ENCODE data around the gene FRMD4A. TPM values are rescaled to one million over a fixed set of nuclear protein-coding genes. Genes with fewer than 3 reads are reported as not detected.
"Not testable (repeated sequence)": the region's sequence is repeated elsewhere in the genome, so short reads cannot be mapped to it uniquely, and the experiment has no call there.

Gene FRMD4A
- total and polyA plus RNA-seq, 2 experiments from 2014 or later: 5.4 to 10.3 TPM

- Histone ChIP-seq H3K27ac (no peak overlapping the region), H3K4me1 (ENCODE audit: insufficient read depth) (no peaks in the 10 kb centered on the region), H3K27me3 (no peaks in the 10 kb centered on the region), H2AFZ (no peak overlapping the region), H3K9me3 (ENCODE audit: low read depth) (no peaks in the 10 kb centered on the region), H3K9me2 (replicated peaks; ENCODE audit: insufficient read depth) (no peaks in the 10 kb centered on the region), H4K20me1 (ENCODE audit: insufficient read depth, poor library complexity, severe bottlenecking) (no peaks in the 10 kb centered on the region), H3K79me2 (no peaks in the 10 kb centered on the region), H3K4me3 (no peak overlapping the region), H3K36me3 (replicated peaks; ENCODE audit: insufficient read depth, low read depth) (no peaks in the 10 kb centered on the region), H3K4me2 (no peak overlapping the region)
- WGBS (ENCODE audit: low lambda C conversion rate, missing lambda C conversion rate): 92% methylated on average over 5 of the region's 5 CpGs
- TF ChIP-seq CTCF (IDR thresholded peaks at IDR 0.05; ENCODE audit: poor library complexity) (no peak), EZH2phosphoT487 (IDR thresholded peaks at IDR 0.05; ENCODE audit: low read depth, severe bottlenecking, unreplicated experiment) (no peak), EZH2 (IDR thresholded peaks at IDR 0.05; ENCODE audit: borderline replicate concordance) (no peak)
- DNase-seq (ENCODE audit: low spot score): no peak
Measured at GRCh38 chr10:14208231-14208630, 122.5 kb downstream of the FRMD4A start.

GRCh38 chr10:14205233-14205632 lies 125.5 kb downstream of the FRMD4A start:
- H2AFZ ChIP-seq: no peak overlapping the region
- H3K79me2 ChIP-seq: no peaks in the 10 kb centered on the region
- H3K4me2 ChIP-seq: no peak overlapping the region
- no peak for DNase-seq (ENCODE audit: low spot score)
- H3K9me3 ChIP-seq (ENCODE audit: low read depth): no peaks in the 10 kb centered on the region
- TF ChIP-seq EZH2phosphoT487 (IDR thresholded peaks at IDR 0.05; ENCODE audit: low read depth, severe bottlenecking, unreplicated experiment) (no peak), EZH2 (IDR thresholded peaks at IDR 0.05; ENCODE audit: borderline replicate concordance) (no peak), CTCF (IDR thresholded peaks at IDR 0.05; ENCODE audit: poor library complexity) (no peak)
- H4K20me1 ChIP-seq (ENCODE audit: insufficient read depth, poor library complexity, severe bottlenecking): no peaks in the 10 kb centered on the region
- 84% methylated on average over 4 of the region's 4 CpGs for WGBS (ENCODE audit: low lambda C conversion rate, missing lambda C conversion rate)
- no peak overlapping the region for H3K4me3 ChIP-seq
- H3K36me3 ChIP-seq (replicated peaks; ENCODE audit: insufficient read depth, low read depth): no peaks in the 10 kb centered on the region
- no peaks in the 10 kb centered on the region for H3K4me1 ChIP-seq (ENCODE audit: insufficient read depth)
- no peaks in the 10 kb centered on the region for H3K27me3 ChIP-seq
- H3K9me2 ChIP-seq (replicated peaks; ENCODE audit: insufficient read depth): no peaks in the 10 kb centered on the region
- H3K27ac ChIP-seq: no peak overlapping the region

GRCh38 chr10:14200698-14201544 lies 129.8 kb downstream of the FRMD4A start:
- DNase-seq (ENCODE audit: low spot score): no peak
- WGBS (ENCODE audit: low lambda C conversion rate, missing lambda C conversion rate): 54% methylated on average over 16 of the region's 16 CpGs
- no peak overlapping the region for H3K4me3 ChIP-seq
- no peak overlapping the region for H2AFZ ChIP-seq
- H3K79me2 ChIP-seq: no peaks in the 10 kb centered on the region
- no peaks in the 10 kb centered on the region for H3K9me2 ChIP-seq (replicated peaks; ENCODE audit: insufficient read depth)
- H4K20me1 ChIP-seq (ENCODE audit: insufficient read depth, poor library complexity, severe bottlenecking): no peaks in the 10 kb centered on the region
- TF ChIP-seq CTCF (IDR thresholded peaks at IDR 0.05; ENCODE audit: poor library complexity) (no peak), EZH2 (IDR thresholded peaks at IDR 0.05; ENCODE audit: borderline replicate concordance) (no peak), EZH2phosphoT487 (IDR thresholded peaks at IDR 0.05; ENCODE audit: low read depth, severe bottlenecking, unreplicated experiment) (no peak)
- H3K27me3 ChIP-seq: no peaks in the 10 kb centered on the region
- no peaks in the 10 kb centered on the region for H3K9me3 ChIP-seq (ENCODE audit: low read depth)
- H3K4me2 ChIP-seq: no peak overlapping the region
- no peak overlapping the region for H3K27ac ChIP-seq
- H3K36me3 ChIP-seq (replicated peaks; ENCODE audit: insufficient read depth, low read depth): no peaks in the 10 kb centered on the region
- H3K4me1 ChIP-seq (ENCODE audit: insufficient read depth): no peaks in the 10 kb centered on the region

- not testable (repeated sequence) for H3K27me3 ChIP-seq, H3K79me2 ChIP-seq
- 98% methylated on average over 4 of the region's 4 CpGs for WGBS (ENCODE audit: low lambda C conversion rate, missing lambda C conversion rate)
Measured at GRCh38 chr10:14199098-14199497, 131.6 kb downstream of the FRMD4A start.

More at GRCh38 chr10:14199098-14199497, 131.6 kb downstream of the FRMD4A start:
- H3K4me1 ChIP-seq (ENCODE audit: insufficient read depth); H3K9me3 ChIP-seq (ENCODE audit: low read depth); H3K27ac ChIP-seq; H3K4me2 ChIP-seq; H3K4me3 ChIP-seq; DNase-seq (ENCODE audit: low spot score); H2AFZ ChIP-seq; H3K9me2 ChIP-seq (replicated peaks; ENCODE audit: insufficient read depth); H3K36me3 ChIP-seq (replicated peaks; ENCODE audit: insufficient read depth, low read depth); H4K20me1 ChIP-seq (ENCODE audit: insufficient read depth, poor library complexity, severe bottlenecking): not testable (repeated sequence)

Data from hepatocyte (in vitro differentiated cells).